WTC11 (cell line): Measurements from ENCODE around the gene ZNF628. TPM values are rescaled to one million over a fixed set of nuclear protein-coding genes. Genes with fewer than 3 reads are reported as not detected.

Source experiments
- ATAC-seq: fragments of 200-7000 bp; cut with Tn5 transposase; 2 replicates; pipeline ENCODE4 v1.10.0; 2021; ENCODE audit warnings: mild to moderate bottlenecking, moderate library complexity
- CTCF ChIA-PET: fragments of 300-600 bp; sonication (Branson Sonifier 250); formaldehyde crosslinking; loops from one replicate; lab custom pipeline; 2021; ENCODE audit warnings: antibody characterized with exemption; lab: Charles Lee
- POLR2A ChIA-PET: fragments of 350-600 bp; sonication (Branson Sonifier 250); formaldehyde crosslinking; loops from one replicate; lab custom pipeline; 2021; ENCODE audit warnings: antibody characterized with exemption; lab: Charles Lee
- DNase-seq: peaks from one replicate; pipeline ENCODE4 v3.0.0; 2021; ENCODE audit warnings: low spot score
- H3K27ac Mint-ChIP-seq: 2 replicates; pipeline ENCODE4 v1.8.0; 2021; ENCODE audit warnings: mixed read lengths
- H3K27me3 Mint-ChIP-seq: 2 replicates; pipeline ENCODE4 v1.8.0; 2021; ENCODE audit warnings: low read depth, mild to moderate bottlenecking, moderate library complexity, mixed read lengths
- H3K36me3 Mint-ChIP-seq: 2 replicates; pipeline ENCODE4 v1.8.0; 2021; ENCODE audit warnings: mixed read lengths
- H3K4me1 Mint-ChIP-seq: 2 replicates; pipeline ENCODE4 v1.8.0; 2022; ENCODE audit warnings: mixed read lengths
- H3K4me3 Mint-ChIP-seq: 2 replicates; pipeline ENCODE4 v1.8.0; 2021; ENCODE audit warnings: mild to moderate bottlenecking, moderate library complexity, mixed read lengths
- H3K9me3 Mint-ChIP-seq: 2 replicates; pipeline ENCODE4 v1.8.0; 2021; ENCODE audit warnings: mixed read lengths
- CTCF ChIP-seq: fragments of 200-600 bp; IDR thresholded peaks from 2 replicates; pipeline ENCODE4 v1.8.0; 2022; ENCODE audit warnings: antibody characterized with exemption
- E2F4 ChIP-seq: sonication (generic); formaldehyde crosslinking; IDR thresholded peaks from 2 replicates; pipeline ENCODE4 v1.8.1; 2022; ENCODE audit warnings: low read depth, mild to moderate bottlenecking, moderate library complexity, missing genetic modification reagents, borderline replicate concordance
- EMX1 ChIP-seq: fragments of 250-450 bp; sonication (Bioruptor Pico); IDR thresholded peaks from 2 replicates; pipeline ENCODE4 v1.8.0; 2021; ENCODE audit warnings: mild to moderate bottlenecking
- ESRRA ChIP-seq: sonication (generic); formaldehyde crosslinking; IDR thresholded peaks from 2 replicates; pipeline ENCODE4 v1.8.1; 2022; ENCODE audit warnings: mild to moderate bottlenecking, missing genetic modification reagents, borderline replicate concordance
- FOXK1 ChIP-seq: sonication (generic); formaldehyde crosslinking; IDR thresholded peaks from 2 replicates; pipeline ENCODE4 v1.8.0; 2022; ENCODE audit warnings: mild to moderate bottlenecking, moderate library complexity, missing genetic modification reagents
- FOXP1 ChIP-seq: sonication (generic); formaldehyde crosslinking; IDR thresholded peaks from 2 replicates; pipeline ENCODE4 v1.8.0; 2022; ENCODE audit warnings: missing genetic modification reagents, mild to moderate bottlenecking, moderate library complexity, borderline replicate concordance
- MLX ChIP-seq: sonication (generic); formaldehyde crosslinking; IDR thresholded peaks from 2 replicates; pipeline ENCODE4 v1.8.1; 2023; ENCODE audit warnings: mild to moderate bottlenecking, missing genetic modification reagents, moderate library complexity
- TP53 ChIP-seq: sonication (generic); formaldehyde crosslinking; IDR thresholded peaks from 2 replicates; pipeline ENCODE4 v1.8.1; 2023; ENCODE audit warnings: mild to moderate bottlenecking, missing genetic modification reagents
- ZNF121 ChIP-seq: sonication (generic); formaldehyde crosslinking; IDR thresholded peaks from 2 replicates; pipeline ENCODE4 v1.8.0; 2023; ENCODE audit warnings: missing genetic modification reagents
- ZNF219 ChIP-seq: sonication (generic); formaldehyde crosslinking; IDR thresholded peaks from 2 replicates; pipeline ENCODE4 v1.8.0; 2023; ENCODE audit warnings: missing genetic modification reagents, mild to moderate bottlenecking, borderline replicate concordance
- ZNF423 ChIP-seq: fragments of 250-450 bp; sonication (Bioruptor Pico); IDR thresholded peaks from 2 replicates; pipeline ENCODE4 v2.1.2; 2022; ENCODE audit warnings: mild to moderate bottlenecking, moderate library complexity
- ZNF425 ChIP-seq: fragments of 250-450 bp; sonication (Bioruptor Pico); conservative IDR thresholded peaks from 2 replicates; pipeline ENCODE4 v1.9.0; 2021; ENCODE audit warnings: mild to moderate bottlenecking
- total RNA-seq: library from RNA; stranded (reverse); gene quantifications from 3 replicates; pipeline ENCODE4 v1.2.3, GENCODE V29; 2021

ZNF628 gene
- total RNA-seq, 1 experiment from 2014 or later = 23.6 TPM

- H3K9me3 Mint-ChIP-seq = no peaks in the 10 kb centered on the region
- POLR2A ChIA-PET = no interaction called here
- 0 out of 2 replicates have a peak, but pooled peaks cover 4% of the 10 kb centered on the region for H3K4me1 Mint-ChIP-seq
- no peak for TF ChIP-seq ZNF423 (CRISPR knock-in tag)
- H3K27me3 Mint-ChIP-seq = peaks cover 32% of the 10 kb centered on the region
- CTCF ChIA-PET = interaction anchor here (0.5 to 1.4 kb wide), 3 partner anchors 18 to 304 kb away, joined by 3 to 5 read pairs (median 3); no protein-coding TSS in a partner anchor
- no peaks in the 10 kb centered on the region for H3K36me3 Mint-ChIP-seq
- H3K27ac Mint-ChIP-seq = no peak overlapping the region
- DNase-seq (no peak), ATAC-seq (no peak)
- no peak overlapping the region for H3K4me3 Mint-ChIP-seq
These were observed 26.9 kb upstream of the ZNF628 start for GRCh38 chr19:55449469-55449868.

- DNase-seq = no peak
- H3K27ac Mint-ChIP-seq = no peak overlapping the region
- H3K27me3 Mint-ChIP-seq = peaks cover 32% of the 10 kb centered on the region
- CTCF ChIA-PET = interaction anchor here (0.5 to 3.0 kb wide), 9 partner anchors 14 to 1839 kb away, joined by 3 to 18 read pairs (median 4); no protein-coding TSS in a partner anchor
- peaks cover 6% of the 10 kb centered on the region; the same call in 1 of the 2 replicates for H3K4me1 Mint-ChIP-seq
- POLR2A ChIA-PET = interaction anchor here (0.6 kb wide), 1 partner anchor 304 kb away, joined by 4 read pairs; no protein-coding TSS in a partner anchor
- peak overlapping the region; percentile 74 for H3K4me3 Mint-ChIP-seq
- TF ChIP-seq E2F4 (CRISPR knock-in tag) (no peak), ZNF121 (CRISPR knock-in tag) (no peak)
- H3K9me3 Mint-ChIP-seq = no peaks in the 10 kb centered on the region
- ATAC-seq = peak; percentile 16
- peaks cover 6% of the 10 kb centered on the region for H3K36me3 Mint-ChIP-seq
These were observed 25.1 kb upstream of the ZNF628 start for GRCh38 chr19:55451163-55451964.

- peaks cover 12% of the 10 kb centered on the region for H3K36me3 Mint-ChIP-seq
- TF ChIP-seq ESRRA (no peak), ZNF425 (no peak), MLX (no peak), FOXP1 (0 out of 2 replicates have a peak, but pooled peaks have one; percentile 44), TP53 (no peak), FOXK1 (CRISPR knock-in tag) (no peak), CTCF (no peak), EMX1 (peak; percentile 86; the same call in 1 of the 2 replicates), ZNF219 (CRISPR knock-in tag) (no peak)
- TF ChIP-seq, all 79 proteins: peak for 2
- H3K4me3 Mint-ChIP-seq = peak overlapping the region; percentile 74
- H3K9me3 Mint-ChIP-seq = no peaks in the 10 kb centered on the region
- CTCF ChIA-PET = interaction anchor here (0.6 to 3.0 kb wide), 16 partner anchors 8 to 219 kb away, joined by 3 to 18 read pairs (median 4); partner anchors contain the start of genes ISOC2, ZNF628 and ZNF865
- no peak overlapping the region for H3K27ac Mint-ChIP-seq
- H3K27me3 Mint-ChIP-seq = peaks cover 32% of the 10 kb centered on the region
- H3K4me1 Mint-ChIP-seq = peaks cover 6% of the 10 kb centered on the region; the same call in 1 of the 2 replicates
- DNase-seq (no peak), ATAC-seq (no peak)
- POLR2A ChIA-PET = interaction anchor here (1.3 to 1.6 kb wide), 2 partner anchors 8 to 24 kb away, joined by 4 to 6 read pairs; partner anchors contain the start of gene ZNF628
These were observed 24.3 kb upstream of the ZNF628 start for GRCh38 chr19:55451965-55452748.
